Measurements from ENCODE around the gene SCN2B.

GRCh38 chr11:118161786-118162185 lies 14.7 kb downstream of the SCN2B start:
- no peak for TF ChIP-seq CTCF (IDR thresholded peaks at IDR 0.05)
- TF ChIP-seq POLR2A (IDR thresholded peaks at IDR 0.05): no peak

Data from testis (tissue), 2 donors.